HEK293 (cell line): ENCODE measurements around the gene OLIG2.

ENCODE experiments used
- CTCF ChIA-PET: fragments of 350-600 bp; formaldehyde crosslinking; extraction: SDS; loops from one replicate; lab custom pipeline; 2021; ENCODE audit warnings: antibody characterized with exemption; lab: Yijun Ruan, JAX
- POLR2A ChIA-PET: fragments of 300-600 bp; formaldehyde crosslinking; extraction: SDS; loops from one replicate; lab custom pipeline; 2020; ENCODE audit warnings: antibody characterized with exemption, inconsistent platforms; lab: Yijun Ruan, JAX
- H3K27ac ChIP-seq: fragments of 200-500 bp; sonication (Bioruptor generic); 2 replicates; pipeline ENCODE4 v1.5.1; 2014; ENCODE audit warnings: low read depth, low read length, control low read depth, inconsistent platforms; ENCODE audit errors: extremely low read depth
- H3K36me3 ChIP-seq, 2 experiments: fragments of 200-500 bp in 1 of 2; sonication (Bioruptor generic) in 1 of 2; 1 replicate in 1 of 2; 2 replicates in 1 of 2; pipeline ENCODE4 v1.5.1; 2014 to 2017; ENCODE audit warnings: inconsistent platforms in 2 of 2, low read length in 2 of 2; ENCODE audit not compliant: control insufficient read depth in 2 of 2, insufficient read depth in 1 of 2
- H3K4me1 ChIP-seq: fragments of 200-500 bp; sonication (Bioruptor generic); 2 replicates; pipeline ENCODE4 v1.5.1; 2014; ENCODE audit warnings: mild to moderate bottlenecking, low read length, inconsistent platforms; ENCODE audit not compliant: control insufficient read depth, insufficient read depth
- H3K4me3 ChIP-seq: 2 replicates; pipeline ENCODE4 v1.5.1; 2011; ENCODE audit warnings: low read depth, mild to moderate bottlenecking, control low read depth, low read length, moderate library complexity
- H3K9me3 ChIP-seq: fragments of 200-500 bp; sonication (Bioruptor generic); 2 replicates; pipeline ENCODE4 v1.5.1; 2014; ENCODE audit warnings: low read depth, low read length, inconsistent platforms; ENCODE audit not compliant: control insufficient read depth, insufficient read depth
- BCL6B ChIP-seq: fragments of 450-650 bp; formaldehyde crosslinking; IDR thresholded peaks from 2 replicates; pipeline ENCODE4 v1.5.1; 2017; ENCODE audit warnings: missing biosample characterization, missing genetic modification characterization
- KLF17 ChIP-seq: fragments of 450-650 bp; formaldehyde crosslinking; IDR thresholded peaks from 2 replicates; pipeline ENCODE4 v1.5.1; 2016; ENCODE audit warnings: missing biosample characterization, missing genetic modification characterization
- MYNN ChIP-seq: fragments of 450-650 bp; formaldehyde crosslinking; IDR thresholded peaks from 2 replicates; pipeline ENCODE4 v1.5.1; 2016; ENCODE audit warnings: missing biosample characterization, missing genetic modification characterization, borderline replicate concordance
- SETDB1 ChIP-seq: IDR thresholded peaks from one replicate; pipeline ENCODE4 v1.6.1; 2017; ENCODE audit warnings: mild to moderate bottlenecking, low read length, moderate library complexity, mixed read lengths; ENCODE audit not compliant: insufficient read length
- ZNF221 ChIP-seq: fragments of 450-650 bp; formaldehyde crosslinking; IDR thresholded peaks from 2 replicates; pipeline ENCODE4 v1.5.1; 2017; ENCODE audit warnings: missing biosample characterization, missing genetic modification characterization, borderline replicate concordance
- ZNF223 ChIP-seq: fragments of 450-650 bp; formaldehyde crosslinking; IDR thresholded peaks from 2 replicates; pipeline ENCODE4 v1.5.1; 2016; ENCODE audit warnings: missing biosample characterization, missing genetic modification characterization
- ZNF239 ChIP-seq: fragments of 450-650 bp; formaldehyde crosslinking; IDR thresholded peaks from 2 replicates; pipeline ENCODE4 v1.5.1; 2016; ENCODE audit warnings: missing biosample characterization, missing genetic modification characterization
- ZNF266 ChIP-seq: fragments of 450-650 bp; formaldehyde crosslinking; IDR thresholded peaks from 2 replicates; pipeline ENCODE4 v1.5.1; 2016; ENCODE audit warnings: missing biosample characterization, missing genetic modification characterization, low read depth
- ZNF610 ChIP-seq: fragments of 450-650 bp; formaldehyde crosslinking; IDR thresholded peaks from 2 replicates; pipeline ENCODE4 v1.5.1; 2016; ENCODE audit warnings: missing biosample characterization, missing genetic modification characterization, borderline replicate concordance
- ZNF626 ChIP-seq: fragments of 450-650 bp; sonication (Bioruptor Pico); formaldehyde crosslinking; IDR thresholded peaks from 2 replicates; pipeline ENCODE4 v1.5.1; 2018; ENCODE audit warnings: missing biosample characterization, missing genetic modification characterization, inconsistent platforms
- ZNF692 ChIP-seq: fragments of 450-650 bp; formaldehyde crosslinking; IDR thresholded peaks from 2 replicates; pipeline ENCODE4 v1.5.1; 2016; ENCODE audit warnings: missing biosample characterization, missing genetic modification characterization
- ZNF837 ChIP-seq: fragments of 450-650 bp; formaldehyde crosslinking; IDR thresholded peaks from 2 replicates; pipeline ENCODE4 v1.5.1; 2016; ENCODE audit warnings: missing biosample characterization, missing genetic modification characterization
- ZNF843 ChIP-seq: fragments of 450-650 bp; formaldehyde crosslinking; IDR thresholded peaks from 2 replicates; pipeline ENCODE4 v1.5.1; 2016; ENCODE audit warnings: missing biosample characterization, missing genetic modification characterization
- ZSCAN4 ChIP-seq: fragments of 450-650 bp; formaldehyde crosslinking; IDR thresholded peaks from 2 replicates; pipeline ENCODE4 v1.5.1; 2017; ENCODE audit warnings: missing biosample characterization, missing genetic modification characterization
- TF ChIP-seq, protein P1 (sequence below): fragments of 450-650 bp; formaldehyde crosslinking; IDR thresholded peaks from 2 replicates; pipeline ENCODE4 v1.5.1; 2017; ENCODE audit warnings: missing biosample characterization, missing genetic modification characterization
- TF ChIP-seq, protein P2 (sequence below): fragments of 450-650 bp; formaldehyde crosslinking; IDR thresholded peaks from 2 replicates; pipeline ENCODE4 v1.5.1; 2016; ENCODE audit warnings: missing biosample characterization, missing genetic modification characterization

Gene OLIG2

DNA sequence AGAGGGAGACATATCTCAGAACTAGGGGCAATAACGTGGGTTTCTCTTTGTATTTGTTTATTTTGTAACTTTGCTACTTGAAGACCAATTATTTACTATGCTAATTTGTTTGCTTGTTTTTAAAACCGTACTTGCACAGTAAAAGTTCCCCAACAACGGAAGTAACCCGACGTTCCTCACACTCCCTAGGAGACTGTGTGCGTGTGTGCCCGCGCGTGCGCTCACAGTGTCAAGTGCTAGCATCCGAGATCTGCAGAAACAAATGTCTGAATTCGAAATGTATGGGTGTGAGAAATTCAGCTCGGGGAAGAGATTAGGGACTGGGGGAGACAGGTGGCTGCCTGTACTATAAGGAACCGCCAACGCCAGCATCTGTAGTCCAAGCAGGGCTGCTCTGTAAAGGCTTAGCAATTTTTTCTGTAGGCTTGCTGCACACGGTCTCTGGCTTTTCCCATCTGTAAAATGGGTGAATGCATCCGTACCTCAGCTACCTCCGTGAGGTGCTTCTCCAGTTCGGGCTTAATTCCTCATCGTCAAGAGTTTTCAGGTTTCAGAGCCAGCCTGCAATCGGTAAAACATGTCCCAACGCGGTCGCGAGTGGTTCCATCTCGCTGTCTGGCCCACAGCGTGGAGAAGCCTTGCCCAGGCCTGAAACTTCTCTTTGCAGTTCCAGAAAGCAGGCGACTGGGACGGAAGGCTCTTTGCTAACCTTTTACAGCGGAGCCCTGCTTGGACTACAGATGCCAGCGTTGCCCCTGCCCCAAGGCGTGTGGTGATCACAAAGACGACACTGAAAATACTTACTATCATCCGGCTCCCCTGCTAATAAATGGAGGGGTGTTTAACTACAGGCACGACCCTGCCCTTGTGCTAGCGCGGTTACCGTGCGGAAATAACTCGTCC lies 1.3 kb upstream of the OLIG2 start:
- no peak overlapping the region for H3K4me3 ChIP-seq
- POLR2A ChIA-PET, result interaction anchor here (1.4 to 1.8 kb wide), 2 partner anchors 8 to 13 kb away, joined by 3 to 11 read pairs; no protein-coding TSS in a partner anchor
- H3K9me3 ChIP-seq, result no peaks in the 10 kb centered on the region
- no peaks in the 10 kb centered on the region for H3K4me1 ChIP-seq
- no peak overlapping the region for H3K27ac ChIP-seq
- H3K36me3 ChIP-seq, result no peaks in the 10 kb centered on the region
- CTCF ChIA-PET, result interaction anchor here (0.6 to 2.8 kb wide), 10 partner anchors 10 to 548 kb away, joined by 3 to 11 read pairs (median 5); no protein-coding TSS in a partner anchor
- TF ChIP-seq SETDB1, result no peak
- no peak for TF ChIP-seq ZNF692 (tag by site-specific recombination)
- no peak for TF ChIP-seq KLF17
- TF ChIP-seq ZNF239 (tag by site-specific recombination), result no peak
- TF ChIP-seq, protein P1, sequence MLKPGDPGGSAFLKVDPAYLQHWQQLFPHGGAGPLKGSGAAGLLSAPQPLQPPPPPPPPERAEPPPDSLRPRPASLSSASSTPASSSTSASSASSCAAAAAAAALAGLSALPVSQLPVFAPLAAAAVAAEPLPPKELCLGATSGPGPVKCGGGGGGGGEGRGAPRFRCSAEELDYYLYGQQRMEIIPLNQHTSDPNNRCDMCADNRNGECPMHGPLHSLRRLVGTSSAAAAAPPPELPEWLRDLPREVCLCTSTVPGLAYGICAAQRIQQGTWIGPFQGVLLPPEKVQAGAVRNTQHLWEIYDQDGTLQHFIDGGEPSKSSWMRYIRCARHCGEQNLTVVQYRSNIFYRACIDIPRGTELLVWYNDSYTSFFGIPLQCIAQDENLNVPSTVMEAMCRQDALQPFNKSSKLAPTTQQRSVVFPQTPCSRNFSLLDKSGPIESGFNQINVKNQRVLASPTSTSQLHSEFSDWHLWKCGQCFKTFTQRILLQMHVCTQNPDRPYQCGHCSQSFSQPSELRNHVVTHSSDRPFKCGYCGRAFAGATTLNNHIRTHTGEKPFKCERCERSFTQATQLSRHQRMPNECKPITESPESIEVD (tag by site-specific recombination), result no peak
- TF ChIP-seq ZNF843 (tag by site-specific recombination), result no peak
- TF ChIP-seq ZSCAN4 (tag by site-specific recombination), result no peak
- no peak for TF ChIP-seq ZNF610 (tag by site-specific recombination)
- no peak for TF ChIP-seq ZNF266
- TF ChIP-seq ZNF837 (tag by site-specific recombination), result no peak
- TF ChIP-seq, protein P2, sequence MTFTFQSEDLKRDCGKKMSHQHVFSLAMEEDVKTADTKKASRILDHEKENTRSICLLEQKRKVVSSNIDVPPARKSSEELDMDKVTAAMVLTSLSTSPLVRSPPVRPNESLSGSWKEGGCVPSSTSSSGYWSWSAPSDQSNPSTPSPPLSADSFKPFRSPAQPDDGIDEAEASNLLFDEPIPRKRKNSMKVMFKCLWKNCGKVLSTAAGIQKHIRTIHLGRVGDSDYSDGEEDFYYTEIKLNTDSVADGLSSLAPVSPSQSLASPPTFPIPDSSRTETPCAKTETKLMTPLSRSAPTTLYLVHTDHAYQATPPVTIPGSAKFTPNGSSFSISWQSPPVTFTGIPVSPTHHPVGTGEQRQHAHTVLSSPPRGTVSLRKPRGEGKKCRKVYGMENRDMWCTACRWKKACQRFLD (tag by site-specific recombination), result no peak
- TF ChIP-seq ZNF221, result no peak
- TF ChIP-seq BCL6B (tag by site-specific recombination), result no peak
- TF ChIP-seq MYNN (tag by site-specific recombination), result no peak
- no peak for TF ChIP-seq ZNF223 (tag by site-specific recombination)
- no peak for TF ChIP-seq ZNF626 (tag by site-specific recombination)
- TF ChIP-seq, all 188 proteins: peak for 0
